H1 (cell line): Measurements from ENCODE around the gene WDR41. TPM values are rescaled to one million over a fixed set of nuclear protein-coding genes. Genes with fewer than 3 reads are reported as not detected.

Experiments
- CTCF ChIA-PET: fragments of 300-600 bp; sonication (Branson Sonifier 250); formaldehyde crosslinking; loops from one replicate; lab custom pipeline; 2021; ENCODE audit not compliant: partially characterized antibody; lab: Charles Lee
- POLR2A ChIA-PET: fragments of 300-600 bp; sonication (Branson Sonifier 250); formaldehyde crosslinking; loops from one replicate; lab custom pipeline; 2021; ENCODE audit warnings: inconsistent platforms; ENCODE audit not compliant: partially characterized antibody; lab: Charles Lee
- DNase-seq, 2 experiments: peaks; one replicate each; pipeline versions ENCODE4 v3.0.0 to v3.0.0-alpha.2; 2010 to 2022; ENCODE audit warnings: low spot score in 2 of 2, low read depth in 1 of 2, mixed read lengths in 1 of 2
- FAIRE-seq: peaks from 2 replicates; lab custom pipeline; 2011; peaks lifted over from hg19 to GRCh38; lab: Jason Lieb, UNC
- H2AFZ ChIP-seq: 2 replicates; pipeline ENCODE4 v1.8.1; 2012; ENCODE audit warnings: low read length, inconsistent platforms
- H2AK5ac ChIP-seq: 2 replicates; pipeline ENCODE4 v1.6.1; 2013; ENCODE audit warnings: low read depth, low read length
- H2BK120ac ChIP-seq: replicated peaks from 2 replicates; pipeline ENCODE3; 2013; ENCODE audit warnings: low read depth, low read length, inconsistent platforms
- H2BK12ac ChIP-seq: 2 replicates; pipeline ENCODE4 v1.6.1; 2013; ENCODE audit warnings: low read depth, low read length
- H2BK15ac ChIP-seq: 2 replicates; pipeline ENCODE4 v1.6.1; 2013; ENCODE audit warnings: low read length
- H2BK20ac ChIP-seq: 2 replicates; pipeline ENCODE4 v1.6.1; 2013; ENCODE audit warnings: low read length
- H2BK5ac ChIP-seq: 2 replicates; pipeline ENCODE4 v1.6.1; 2013; ENCODE audit warnings: low read depth, low read length
- H3K14ac ChIP-seq: 2 replicates; pipeline ENCODE4 v1.6.1; 2013; ENCODE audit warnings: inconsistent platforms; ENCODE audit not compliant: insufficient read length
- H3K18ac ChIP-seq: 2 replicates; pipeline ENCODE4 v1.6.1; 2013; ENCODE audit warnings: low read length; ENCODE audit errors: extremely low read depth
- H3K23ac ChIP-seq: 2 replicates; pipeline ENCODE4 v1.6.1; 2013; ENCODE audit warnings: inconsistent platforms; ENCODE audit not compliant: insufficient read length
- H3K23me2 ChIP-seq: 2 replicates; pipeline ENCODE4 v1.6.1; 2013; ENCODE audit warnings: low read depth, low read length
- H3K27ac ChIP-seq: 2 replicates; pipeline ENCODE4 v1.6.1; 2011; ENCODE audit warnings: low read depth, low read length, inconsistent platforms
- H3K27me3 ChIP-seq, 4 experiments: replicated peaks in 1 of 4; 1 replicate in 1 of 4; 2 replicates in 3 of 4; pipeline versions ENCODE4 v1.6.1 to v1.8.1; 2011 to 2013; ENCODE audit warnings: low read length in 3 of 4, mild to moderate bottlenecking in 3 of 4, inconsistent platforms in 2 of 4, mixed read lengths in 2 of 4, moderate library complexity in 1 of 4; ENCODE audit not compliant: control insufficient read depth in 3 of 4, insufficient read depth in 3 of 4; ENCODE audit errors: extremely low read depth in 1 of 4
- H3K36me3 ChIP-seq, 4 experiments: 2 replicates each; pipeline versions ENCODE4 v1.6.1 to v1.8.1; 2011 to 2013; ENCODE audit warnings: mild to moderate bottlenecking in 4 of 4, low read length in 3 of 4, moderate library complexity in 2 of 4, control low read depth in 1 of 4, inconsistent platforms in 1 of 4; ENCODE audit not compliant: insufficient read depth in 4 of 4, control insufficient read depth in 2 of 4
- H3K4ac ChIP-seq: replicated peaks from 2 replicates; pipeline ENCODE3; 2013; ENCODE audit warnings: low read length, low read depth, mixed read lengths, inconsistent platforms; ENCODE audit not compliant: insufficient read length
- H3K4me1 ChIP-seq, 4 experiments: replicated peaks in 1 of 4; 1 replicate in 1 of 4; 2 replicates in 3 of 4; pipeline versions ENCODE4 v1.6.1 to v1.8.1; 2011 to 2013; ENCODE audit warnings: low read length in 3 of 4, inconsistent platforms in 2 of 4, mixed read lengths in 1 of 4; ENCODE audit not compliant: insufficient read depth in 4 of 4, control insufficient read depth in 3 of 4
- H3K4me2 ChIP-seq, 2 experiments: 2 replicates each; pipeline versions ENCODE4 v1.6.1 to v1.8.1; 2011 to 2013; ENCODE audit warnings: low read depth in 2 of 2, low read length in 2 of 2, control low read depth in 1 of 2, inconsistent platforms in 1 of 2, mild to moderate bottlenecking in 1 of 2; ENCODE audit not compliant: insufficient read depth in 1 of 2
- H3K4me3 ChIP-seq, 4 experiments: fragments of 200-600, 300-600 bp in 1 of 4; sonication (generic), shearing (Covaris generic), sonication (Bioruptor Twin) in 1 of 4; 2 replicates each; pipeline versions ENCODE4 v1.5.1 to v1.8.1; 2011 to 2016; ENCODE audit warnings: low read length in 4 of 4, low read depth in 3 of 4, control low read depth in 2 of 4, inconsistent platforms in 2 of 4, mild to moderate bottlenecking in 2 of 4, mixed read lengths in 1 of 4, moderate library complexity in 1 of 4; ENCODE audit not compliant: insufficient read depth in 2 of 4; ENCODE audit errors: extremely low read depth in 1 of 4
- H3K56ac ChIP-seq: replicated peaks from 2 replicates; pipeline ENCODE3; 2013; ENCODE audit warnings: low read depth, mild to moderate bottlenecking, mixed read lengths, low read length, inconsistent platforms; ENCODE audit not compliant: insufficient read length
- H3K79me1 ChIP-seq: 2 replicates; pipeline ENCODE4 v1.6.1; 2013; ENCODE audit warnings: low read depth, low read length, control low read depth
- H3K79me2 ChIP-seq, 2 experiments: 2 replicates each; pipeline versions ENCODE4 v1.6.1 to v1.8.1; 2012 to 2013; ENCODE audit warnings: low read length in 2 of 2, mild to moderate bottlenecking in 2 of 2, inconsistent platforms in 1 of 2; ENCODE audit not compliant: insufficient read depth in 2 of 2, control insufficient read depth in 1 of 2
- H3K9ac ChIP-seq, 4 experiments: replicated peaks in 1 of 4; 1 replicate in 1 of 4; 2 replicates in 3 of 4; pipeline versions ENCODE4 v1.6.1 to v1.8.1; 2011 to 2013; ENCODE audit warnings: low read depth in 3 of 4, low read length in 3 of 4, control low read depth in 2 of 4, mild to moderate bottlenecking in 2 of 4, moderate library complexity in 2 of 4, inconsistent platforms in 1 of 4; ENCODE audit errors: extremely low read depth in 1 of 4
- H3K9me3 ChIP-seq, 2 experiments: 2 replicates each; pipeline versions ENCODE4 v1.6.1 to v1.8.1; 2012 to 2013; ENCODE audit warnings: mild to moderate bottlenecking in 2 of 2, moderate library complexity in 2 of 2, control low read depth in 1 of 2, inconsistent platforms in 1 of 2, low read depth in 1 of 2, low read length in 1 of 2, mixed read lengths in 1 of 2; ENCODE audit not compliant: insufficient read depth in 2 of 2
- H4K20me1 ChIP-seq, 2 experiments: replicated peaks in 1 of 2; 2 replicates each; pipeline versions ENCODE3 to v1.8.1; 2011 to 2013; ENCODE audit warnings: inconsistent platforms in 2 of 2, low read length in 2 of 2, mild to moderate bottlenecking in 1 of 2; ENCODE audit not compliant: insufficient read depth in 2 of 2, control insufficient read depth in 1 of 2
- H4K5ac ChIP-seq: 2 replicates; pipeline ENCODE4 v1.6.1; 2013; ENCODE audit warnings: low read length, low read depth, mixed read lengths, inconsistent platforms; ENCODE audit not compliant: insufficient read length
- H4K8ac ChIP-seq: 2 replicates; pipeline ENCODE4 v1.8.0; 2013; ENCODE audit warnings: mild to moderate bottlenecking, moderate library complexity, low read length, inconsistent platforms; ENCODE audit not compliant: insufficient read depth; ENCODE audit errors: extremely low read depth
- H4K91ac ChIP-seq: replicated peaks from 2 replicates; pipeline ENCODE3; 2013; ENCODE audit warnings: low read length, mixed read lengths, inconsistent platforms; ENCODE audit not compliant: insufficient read length
- BACH1 ChIP-seq: IDR thresholded peaks from 2 replicates; pipeline ENCODE4 v1.6.1; 2012; ENCODE audit warnings: low read length, improper control_type of control experiment
- CHD1 ChIP-seq: IDR thresholded peaks from 2 replicates; pipeline ENCODE4 v1.6.1; 2012; ENCODE audit warnings: low read depth, low read length, improper control_type of control experiment
- RXRA ChIP-seq: IDR thresholded peaks from 2 replicates; pipeline ENCODE4 v1.6.1; 2011; ENCODE audit warnings: low read depth, mild to moderate bottlenecking, low read length, moderate library complexity; ENCODE audit not compliant: insufficient read depth
- TEAD4 ChIP-seq: IDR thresholded peaks from 2 replicates; pipeline ENCODE4 v1.6.1; 2012; ENCODE audit warnings: low read depth, low read length, inconsistent platforms, mixed read lengths
- WGBS, 2 experiments: shearing (Covaris generic) in 1 of 2; methylation state at CpG; one replicate each; pipeline versions ENCODE4 v1.1.6 to v1.1.7; 2013 to 2015; ENCODE audit warnings: low lambda C conversion rate in 2 of 2, mixed read lengths in 2 of 2, inconsistent platforms in 1 of 2, low coverage in 1 of 2, missing lambda C conversion rate in 1 of 2; ENCODE audit not compliant: insufficient replicate concordance in 2 of 2, insufficient coverage in 1 of 2, insufficient read length in 1 of 2; ENCODE audit errors: extremely low coverage in 1 of 2, missing lambda C conversion rate in 1 of 2; 5-methylcytosine and 5-hydroxymethylcytosine counted together
- polyA plus RNA-seq, 7 experiments: library from polyadenylated mRNA; depleted of rRNA in 3 of 7; stranded (reverse) in 5 of 7; unstranded in 2 of 7; fragments of >200 nt in 5 of 7; fragments of 200-250 nt in 2 of 7; gene quantifications; 1 replicate in 5 of 7; 2 replicates in 1 of 7; 4 replicates in 1 of 7; pipeline versions ENCODE4 v1.2.1 to v1.2.3, GENCODE V29; 2011 to 2013; ENCODE audit warnings: missing spikeins in 2 of 7, mixed read lengths in 2 of 7
- total RNA-seq: library from RNA; stranded (reverse); fragmentation: NEBNext Ultra II Directional; extraction: Animal tissue kit (Norgen Biotek cat#: 25700); gene quantifications from 2 replicates; pipeline ENCODE4 v1.2.1, GENCODE V29; 2021

The WDR41 gene
- total and polyA plus RNA-seq, 2 of the 8 experiments (the other 6 are each of a cell fraction or from before 2014, with no cell fraction given) = 16.4 to 44.9 TPM

DNA sequence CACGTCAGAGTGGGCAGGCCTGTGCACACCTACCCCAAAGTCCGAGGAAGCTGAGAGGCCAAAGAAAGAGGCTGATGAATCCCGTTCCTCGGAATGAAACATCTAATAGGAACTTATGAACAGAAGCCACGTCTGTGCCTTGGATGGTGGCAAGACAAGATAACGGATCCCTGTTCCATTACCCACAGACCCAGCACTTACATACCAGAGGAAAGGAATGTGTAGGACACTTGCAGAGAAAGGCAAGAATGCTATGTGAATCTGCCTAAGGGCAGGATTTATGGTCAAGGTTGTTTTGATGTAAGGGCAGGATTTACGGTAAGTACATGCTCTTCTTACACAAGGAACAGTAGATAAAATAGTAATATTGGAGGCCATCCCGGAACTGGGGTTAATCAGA is 93.2 kb downstream of the WDR41 start:
- Histone ChIP-seq H4K20me1 (no peaks in the 10 kb centered on the region), H3K14ac (no peak overlapping the region), H4K91ac (no peak overlapping the region), H2BK12ac (0 out of 2 replicates have a peak overlapping the region, but pooled peaks have one; percentile 23), H2AK5ac (no peak overlapping the region), H3K9ac (no peak overlapping the region), H2BK120ac (no peak overlapping the region), H3K18ac (no peak overlapping the region), H3K4me2 (no peak overlapping the region), H3K79me2 (no peaks in the 10 kb centered on the region), H3K56ac (no peak overlapping the region), H2BK20ac (no peak overlapping the region), H3K4ac (no peak overlapping the region), H3K23me2 (no peaks in the 10 kb centered on the region), H4K5ac (no peak overlapping the region), H3K23ac (no peak overlapping the region), H3K9me3 (no peaks in the 10 kb centered on the region), H3K36me3 (no peaks in the 10 kb centered on the region), H2AFZ (no peak overlapping the region), H3K4me1 (peaks cover 0 to 5% (median 0%) of the 10 kb centered on the region in 4 experiments; a peak in 1 of 7 replicates), H3K27me3 (no peaks in the 10 kb centered on the region), H3K27ac (no peak overlapping the region), H2BK5ac (no peak overlapping the region), H2BK15ac (no peak overlapping the region), H3K4me3 (no peak overlapping the region), H4K8ac (no peak overlapping the region), H3K79me1 (no peaks in the 10 kb centered on the region)
- ChIA-PET POLR2A (no interaction called here), CTCF (interaction anchor here (1.3 kb wide), 1 partner anchor 19 kb away, joined by 3 read pairs; no protein-coding TSS in a partner anchor)
- no peak for TF ChIP-seq CHD1
- TF ChIP-seq RXRA = no peak
- peak; percentile 30; the same call in 1 of the 2 replicates for TF ChIP-seq TEAD4
- TF ChIP-seq BACH1 = no peak
- FAIRE-seq = no peak
- DNase-seq = no peak
- WGBS, 2 experiments = 79% methylated on average over 8 of the region's 8 CpGs; no CpG with 5 or more reads in 1 of the 2 experiments
